ENCODE results near the gene HSD17B8.

DNA sequence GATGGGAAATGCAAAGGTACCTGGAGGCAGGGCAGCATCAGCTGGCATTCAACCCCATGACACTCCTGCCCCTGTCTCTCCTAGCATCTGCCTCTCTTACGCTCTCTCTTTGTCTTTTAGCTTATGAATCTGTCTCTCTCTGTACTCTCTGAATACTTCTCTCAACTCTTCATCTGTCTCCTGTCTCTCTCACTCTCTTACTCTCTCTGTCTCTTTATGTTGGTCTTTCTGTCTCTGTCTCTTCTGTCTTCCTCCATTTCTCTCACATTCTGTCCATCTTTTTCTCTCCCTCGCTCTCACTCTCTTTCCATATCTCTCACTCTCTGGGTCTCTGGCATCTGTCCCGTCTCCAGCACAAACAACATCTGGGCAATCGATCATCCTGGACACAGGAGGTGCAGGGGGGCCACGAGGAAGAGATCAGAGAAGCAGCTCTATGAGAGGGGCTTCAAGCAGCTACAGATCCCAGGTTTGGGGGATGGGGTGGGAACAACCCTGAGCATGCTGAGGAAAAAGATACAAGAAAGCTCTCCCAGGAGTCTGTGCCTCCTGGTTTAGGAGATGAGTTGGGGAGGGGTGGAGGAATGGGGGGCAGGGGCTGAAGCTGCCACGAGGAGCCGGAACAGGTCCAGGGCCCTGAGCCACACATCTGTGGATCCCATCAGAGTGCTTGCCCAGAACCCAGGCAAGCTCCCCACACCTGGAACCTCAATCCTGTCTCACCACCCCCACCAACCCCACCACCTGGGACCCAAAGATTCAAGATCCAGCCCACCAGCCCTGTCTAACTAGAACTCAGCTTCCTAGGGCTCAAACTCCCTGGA lies 14.6 kb upstream of the HSD17B8 start:
- no peak for TF ChIP-seq CTCF (IDR thresholded peaks at IDR 0.05; ENCODE audit: low read depth, low read length, poor library complexity, severe bottlenecking)
- TF ChIP-seq EZH2phosphoT487 (IDR thresholded peaks at IDR 0.05; ENCODE audit: borderline replicate concordance, low read length) = no peak

Data from DOHH2 (cell line).